Measurements from ENCODE around the gene PLPPR3.

Gene PLPPR3

DNA sequence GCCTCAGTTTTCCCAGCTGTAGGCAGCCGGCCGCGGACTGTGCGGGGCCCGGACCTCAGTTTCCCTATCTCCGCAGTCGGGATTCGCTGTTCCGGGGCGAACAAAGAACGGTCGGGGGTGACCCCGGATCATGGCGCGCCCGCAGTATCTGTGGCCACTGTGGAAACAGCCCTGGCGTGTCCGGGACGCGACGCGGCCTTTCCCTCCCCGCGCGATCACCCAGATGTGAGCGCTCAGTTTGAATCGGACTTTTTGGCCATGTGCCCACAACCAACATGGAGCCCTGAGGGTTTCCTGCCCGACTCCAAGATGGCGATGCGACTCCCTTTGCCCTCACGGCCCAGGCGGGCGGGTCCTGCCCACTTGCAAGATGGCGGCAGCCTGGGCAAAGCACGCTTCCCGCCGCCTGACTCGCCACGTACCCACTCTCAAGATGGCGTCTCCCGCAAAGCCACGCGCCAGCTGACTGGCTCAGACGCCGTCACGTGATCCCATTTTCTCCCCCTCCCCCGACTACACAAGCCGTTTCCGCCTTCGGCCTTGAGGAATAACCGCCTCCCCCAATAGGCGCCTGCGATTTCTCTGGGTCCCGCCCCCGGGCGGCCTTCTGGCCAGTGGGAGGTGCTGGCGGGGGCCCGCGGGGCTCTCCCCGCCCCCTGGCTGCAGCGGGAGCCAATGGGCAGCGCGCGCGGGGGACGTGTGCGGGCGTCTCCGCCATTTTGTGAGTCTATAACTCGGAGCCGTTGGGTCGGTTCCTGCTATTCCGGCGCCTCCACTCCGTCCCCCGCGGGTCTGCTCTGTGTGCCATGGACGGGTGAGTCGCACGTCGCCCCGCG is 24.8 kb downstream of the PLPPR3 start, which contains the start of gene PTBP1:
TSS of gene PTBP1 (plus strand) at position 761 of the 836 bp plus-strand sequence. CDS start at position 807, 46 bp downstream.
- DNase-seq (ENCODE audit: low read depth) = peak; percentile 100

DNA sequence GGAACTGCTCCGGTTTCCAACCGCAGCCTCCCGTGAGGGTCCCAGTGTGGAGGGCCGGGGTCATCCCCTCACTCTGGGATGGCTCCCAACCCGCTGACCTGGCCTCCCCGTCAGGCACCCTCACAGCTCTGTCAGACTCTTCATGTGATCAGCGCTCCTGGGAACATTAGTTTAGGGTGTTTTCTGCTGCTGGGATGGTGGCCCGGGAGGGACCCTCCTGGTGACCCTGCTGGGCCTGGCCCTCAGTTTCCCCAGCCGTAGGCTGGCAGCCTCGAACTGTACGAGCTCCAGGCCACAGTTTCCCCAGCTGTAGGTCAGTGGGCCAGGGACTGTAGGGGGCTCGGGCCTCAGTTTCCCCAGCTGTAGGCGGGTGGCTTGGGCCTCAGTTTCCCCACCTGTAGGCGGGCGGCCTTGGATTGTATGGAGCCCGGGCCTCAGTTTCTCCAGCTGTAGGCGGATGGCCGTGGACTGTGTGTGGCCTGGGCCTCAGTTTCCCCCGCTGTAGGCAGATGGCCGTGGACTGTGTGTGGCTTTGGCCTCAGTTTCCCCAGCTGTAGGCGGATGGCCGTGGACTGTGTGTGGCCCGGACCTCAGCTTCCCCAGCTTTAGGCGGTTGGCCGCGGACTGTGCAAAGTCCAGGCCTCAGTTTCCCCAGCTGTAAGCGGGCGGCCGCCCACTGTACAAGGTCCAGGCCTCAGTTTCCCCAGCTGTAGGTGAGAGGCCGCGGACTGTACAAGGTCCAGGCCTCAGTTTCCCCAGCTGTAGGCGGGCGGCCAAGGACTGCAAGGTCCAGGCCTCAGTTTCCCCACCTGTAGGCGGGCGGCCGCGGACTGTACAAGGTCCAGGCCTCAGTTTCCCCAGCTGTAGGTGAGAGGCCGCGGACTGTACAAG is 25.8 kb downstream of the PLPPR3 start:
- DNase-seq (ENCODE audit: low read depth) = no peak

DNA sequence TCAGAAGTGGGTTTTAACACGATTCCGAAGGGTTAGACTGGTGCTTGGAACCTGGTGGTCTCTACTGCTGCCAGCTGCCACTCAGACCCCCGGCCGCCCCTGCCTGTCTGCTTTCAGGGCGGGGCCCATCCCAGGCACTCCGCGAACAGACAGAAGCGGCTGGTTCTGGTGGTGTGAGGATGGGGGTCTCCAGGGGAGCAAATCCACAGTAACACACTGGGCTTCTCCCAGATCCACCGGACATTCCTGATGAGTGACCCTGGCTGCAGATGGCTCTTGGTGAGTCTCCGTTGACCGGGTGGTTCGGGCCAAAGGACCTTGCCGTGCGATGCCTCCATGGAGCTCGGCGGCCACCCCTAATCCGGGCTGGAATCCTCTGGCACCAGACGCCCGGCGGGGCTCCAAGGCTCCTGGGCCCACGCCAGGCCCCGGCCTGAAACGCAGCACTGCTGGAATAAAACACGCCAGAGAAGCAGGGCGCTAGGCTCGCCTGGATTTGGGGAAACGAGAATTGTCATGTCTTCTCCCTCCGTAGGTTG is 26.6 kb downstream of the PLPPR3 start:
- no peak for DNase-seq (ENCODE audit: low read depth)

DNA sequence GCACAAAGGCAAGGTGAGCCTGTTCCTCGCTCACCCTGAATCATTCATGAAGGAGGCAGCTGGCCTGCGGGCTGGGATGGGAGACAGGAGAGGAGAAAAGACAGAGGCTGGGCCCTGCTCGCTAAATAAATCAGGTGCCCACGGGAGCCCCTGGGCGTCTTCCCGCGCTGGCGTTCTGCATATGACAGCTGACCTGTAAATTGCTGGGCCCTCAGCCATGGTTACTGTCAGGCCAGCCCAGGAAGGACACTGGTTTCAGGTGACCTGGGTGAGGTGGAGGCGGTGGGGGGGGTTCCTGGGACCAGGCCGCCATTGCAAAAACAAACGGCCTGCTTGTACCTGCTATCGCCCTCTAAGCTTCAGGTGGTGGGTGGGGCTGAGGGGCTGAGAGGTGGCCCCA is 27.9 kb downstream of the PLPPR3 start:
- DNase-seq (ENCODE audit: low read depth) = no peak

DNA sequence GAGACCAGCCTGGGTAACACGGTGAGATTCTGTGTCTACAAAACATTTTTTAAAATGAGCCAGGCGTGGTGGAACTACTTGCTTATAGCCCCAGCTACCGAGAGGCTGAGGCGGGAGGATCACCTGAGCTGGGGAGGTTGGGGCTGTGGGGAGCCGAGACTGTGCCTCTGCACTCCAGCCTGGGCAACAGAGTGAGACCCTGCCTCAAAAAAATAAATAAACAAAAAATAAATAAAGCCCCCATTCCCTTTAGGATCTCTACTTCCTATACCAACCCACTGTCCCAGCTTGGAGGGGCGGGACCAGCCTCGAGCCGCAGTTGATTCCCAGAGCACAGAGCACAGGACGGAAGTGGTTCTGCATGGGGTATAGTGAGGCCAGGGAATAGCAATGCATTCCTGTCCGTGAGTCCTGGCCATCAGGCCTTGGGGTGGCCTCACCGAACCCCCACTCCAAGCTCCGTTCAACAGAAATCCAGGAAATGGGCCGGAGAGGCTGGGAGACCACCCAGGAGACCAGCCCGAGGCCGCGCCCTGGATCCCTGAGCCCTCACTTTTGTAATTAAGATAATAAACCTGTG is 29.4 kb downstream of the PLPPR3 start:
- no peak for DNase-seq (ENCODE audit: low read depth)

DNA sequence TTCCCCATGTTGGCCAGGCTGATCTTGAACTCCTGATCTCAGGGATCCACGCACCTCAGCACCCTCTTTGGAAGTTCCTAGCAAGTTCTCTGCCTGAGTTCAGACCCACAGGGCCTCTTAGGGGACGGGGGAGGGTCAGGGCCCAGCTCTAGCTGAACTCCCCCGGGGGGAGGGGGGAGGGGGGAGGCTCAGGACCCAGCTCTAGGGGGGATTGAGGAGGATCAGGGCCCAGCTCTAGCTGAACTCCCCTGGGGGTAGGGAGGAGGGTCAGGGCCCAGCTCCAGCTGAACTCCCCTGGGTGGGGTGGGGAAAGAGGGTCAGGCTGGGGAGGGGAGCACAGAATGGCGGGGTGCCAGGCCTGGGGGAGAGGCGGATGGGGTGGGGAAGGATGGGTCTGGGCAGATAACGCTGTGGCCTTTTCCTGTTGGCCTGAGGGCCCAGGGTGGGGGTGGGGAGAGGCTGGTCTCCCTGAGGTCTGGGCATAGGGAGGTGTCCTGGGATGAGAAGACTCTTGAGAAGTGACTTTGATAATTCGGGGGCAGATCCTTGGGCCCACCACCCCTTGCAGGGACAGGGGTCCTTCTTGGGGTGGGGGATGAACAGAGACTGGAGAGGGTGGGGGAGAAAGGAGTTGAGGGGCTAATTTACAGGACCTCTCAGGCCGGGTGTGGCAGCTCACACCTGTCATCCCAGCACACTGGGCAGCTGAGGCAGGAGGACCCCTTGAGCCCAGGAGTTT is 30.0 kb downstream of the PLPPR3 start:
- DNase-seq (ENCODE audit: low read depth) = no peak

DNA sequence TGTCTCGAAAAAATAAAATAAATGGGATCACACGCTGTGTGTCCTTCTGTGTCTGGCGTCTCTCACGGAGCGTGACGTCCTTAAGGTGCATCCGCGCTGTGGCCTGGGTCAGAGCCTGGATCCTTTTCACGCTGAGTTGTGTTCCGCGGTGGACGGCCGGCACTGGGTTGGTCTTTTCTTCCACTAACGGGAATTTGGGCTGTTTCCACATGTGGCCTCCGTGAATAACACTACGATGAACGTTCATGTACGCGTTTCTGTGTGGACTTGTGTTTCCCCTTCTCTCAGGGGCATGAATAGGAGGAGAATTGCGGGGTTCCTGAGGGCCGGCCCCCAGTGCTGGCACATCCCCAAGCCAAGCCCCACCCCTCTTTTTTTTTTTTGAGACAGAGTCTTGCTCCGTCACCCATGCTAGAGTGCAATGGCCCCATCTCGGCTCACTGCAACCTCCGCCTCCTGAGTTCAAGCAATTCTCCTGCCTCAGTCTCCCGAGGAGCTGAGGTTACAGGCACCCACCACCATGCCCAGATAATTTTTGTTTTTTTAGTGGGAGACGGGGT is 30.7 kb downstream of the PLPPR3 start:
- no peak for DNase-seq (ENCODE audit: low read depth)

DNA sequence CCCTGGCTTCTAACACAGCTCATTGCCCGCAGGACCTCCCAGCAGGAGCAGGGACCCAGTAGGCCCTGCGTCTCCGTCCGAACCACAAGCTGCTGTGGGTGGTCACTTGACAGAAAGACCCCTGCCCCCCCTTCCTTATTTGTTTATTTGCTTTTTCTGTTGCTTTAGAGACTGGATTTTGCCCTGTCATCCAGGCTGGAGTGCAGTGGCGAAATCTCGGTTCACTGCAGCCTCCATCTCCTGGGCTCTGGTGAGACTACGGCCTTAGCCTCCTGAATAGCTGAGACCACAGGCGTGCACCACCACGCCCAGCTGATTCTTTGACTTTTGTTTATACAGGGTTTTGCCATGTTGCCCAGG is 32.1 kb downstream of the PLPPR3 start:
- DNase-seq (ENCODE audit: low read depth) = no peak

DNA sequence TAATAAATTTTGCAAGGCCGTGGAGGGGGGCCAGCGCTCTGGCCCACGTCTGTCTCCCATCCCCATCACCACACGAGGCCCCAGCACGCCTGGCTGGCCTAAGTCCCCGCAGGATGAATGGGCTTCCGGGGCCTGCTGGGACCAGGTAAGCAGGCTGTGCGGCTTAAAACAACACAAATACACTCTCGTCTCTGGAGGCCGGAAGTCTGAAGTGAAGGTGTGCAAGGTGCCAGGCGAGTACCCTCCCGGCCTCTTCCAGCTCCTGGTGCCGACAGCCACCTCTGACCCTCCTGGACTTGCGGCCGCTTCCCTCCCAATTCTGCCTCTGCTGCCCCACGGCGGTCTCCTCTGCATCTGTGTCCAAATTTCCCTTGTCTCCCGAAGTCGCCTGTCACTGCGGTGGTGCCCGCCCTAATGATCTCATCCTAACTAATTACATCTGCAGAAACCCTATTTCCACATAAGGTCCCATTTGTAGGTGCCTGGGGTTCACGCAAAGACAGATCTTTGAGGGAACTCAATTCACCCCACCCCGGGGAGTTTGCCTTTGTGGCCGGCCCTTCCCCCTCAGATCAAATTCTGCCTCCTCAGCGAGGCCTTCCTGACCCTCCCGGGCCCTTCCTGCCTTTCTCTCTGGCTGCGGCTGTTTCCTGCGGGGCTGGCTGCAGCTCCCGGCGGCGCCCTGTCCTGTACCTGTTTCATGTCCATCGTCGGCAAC is 32.6 kb downstream of the PLPPR3 start:
- no peak for DNase-seq (ENCODE audit: low read depth)

DNA sequence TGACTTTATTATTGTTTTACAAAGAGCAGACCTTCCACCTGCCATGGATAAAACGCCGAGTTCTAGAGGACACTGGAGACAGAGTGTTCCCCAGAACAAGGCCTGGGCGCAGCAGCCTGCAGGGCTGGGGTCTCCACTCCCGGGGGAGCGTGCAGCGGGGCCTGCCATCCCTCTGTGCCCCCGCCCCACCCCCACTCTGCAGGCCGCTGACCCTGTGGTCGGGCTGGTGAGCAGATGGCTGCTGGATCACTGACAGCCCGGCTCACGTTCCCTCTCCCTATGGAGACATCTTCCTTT is 33.1 kb downstream of the PLPPR3 start:
- DNase-seq (ENCODE audit: low read depth) = no peak

DNA sequence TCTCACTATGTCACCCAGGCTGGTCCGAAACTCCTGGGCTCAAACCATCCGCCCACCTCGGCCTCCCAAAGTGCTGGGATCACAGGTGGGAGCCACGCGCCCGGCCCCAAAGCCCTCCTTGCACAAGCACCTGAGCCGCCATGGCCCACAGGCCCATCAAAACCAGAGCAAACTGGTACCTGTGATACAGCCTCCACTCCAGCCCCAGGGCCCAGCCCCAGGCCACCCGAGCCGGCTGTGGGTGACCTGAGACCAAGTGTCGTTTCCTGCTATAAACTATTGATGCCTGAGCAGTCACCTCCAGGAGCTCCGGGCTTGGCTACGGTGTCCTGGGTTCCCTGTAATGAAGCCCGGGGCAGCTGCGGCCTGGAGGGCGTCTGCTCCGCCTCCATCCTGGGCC is 34.2 kb downstream of the PLPPR3 start:
- DNase-seq (ENCODE audit: low read depth) = no peak

DNA sequence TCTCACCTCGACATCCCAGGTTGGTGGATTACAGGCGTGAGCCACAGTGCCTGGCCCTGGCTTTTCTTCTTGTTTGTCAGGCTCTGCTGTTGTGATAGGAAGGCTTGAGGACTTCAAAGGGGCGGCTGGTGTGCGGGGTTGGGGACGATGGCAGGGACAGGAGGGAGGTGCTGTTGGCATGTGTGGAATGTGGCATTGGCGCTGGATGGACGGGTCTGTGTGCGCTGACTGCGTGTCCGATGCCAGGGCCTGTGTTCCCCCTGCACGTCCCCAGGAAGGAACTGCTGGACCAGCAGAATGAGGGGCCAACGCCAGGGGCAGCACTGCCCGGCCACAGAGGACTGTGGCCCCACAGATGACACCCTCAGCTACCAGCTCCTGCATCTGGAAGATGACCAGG is 37.2 kb downstream of the PLPPR3 start:
- no peak for DNase-seq (ENCODE audit: low read depth)

DNA sequence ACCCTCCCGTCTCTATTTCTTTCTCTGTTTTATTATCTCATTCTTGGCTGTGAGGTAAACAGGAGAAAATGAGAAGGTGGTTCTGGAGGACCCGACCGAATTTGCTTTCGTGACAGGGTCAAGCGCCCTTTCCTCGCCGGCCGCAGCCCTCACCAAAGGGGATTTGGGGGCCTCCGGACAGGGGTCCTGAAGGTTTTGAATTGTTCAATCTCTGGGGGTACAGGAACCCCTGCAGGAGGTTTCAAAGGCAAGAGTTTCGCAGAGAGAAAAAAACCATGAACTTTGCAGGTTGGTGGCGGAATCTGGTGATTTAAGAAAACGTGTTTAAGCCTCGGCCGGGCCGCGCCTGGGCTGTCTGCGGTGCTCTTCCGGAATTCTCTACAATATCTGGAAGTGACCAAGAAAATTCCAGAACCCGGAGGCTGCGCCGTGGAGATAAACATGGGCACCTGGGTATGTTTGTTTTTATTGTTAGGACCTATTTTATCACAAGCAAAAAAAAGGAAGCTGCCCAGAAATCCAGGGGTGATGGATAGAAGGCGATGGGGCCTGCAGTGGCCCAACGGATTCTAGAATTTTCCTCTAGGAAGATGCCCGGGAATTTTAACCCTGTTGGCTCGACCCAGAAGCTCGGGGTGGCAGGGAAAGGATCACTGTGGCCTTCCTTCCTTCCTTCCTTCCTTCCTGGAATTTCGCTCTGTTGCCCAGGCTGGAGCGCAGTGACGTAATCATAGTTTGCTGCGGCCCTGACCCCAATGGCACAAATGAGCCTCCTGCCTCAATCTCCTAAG is 38.7 kb downstream of the PLPPR3 start:
- DNase-seq (ENCODE audit: low read depth) = no peak

DNA sequence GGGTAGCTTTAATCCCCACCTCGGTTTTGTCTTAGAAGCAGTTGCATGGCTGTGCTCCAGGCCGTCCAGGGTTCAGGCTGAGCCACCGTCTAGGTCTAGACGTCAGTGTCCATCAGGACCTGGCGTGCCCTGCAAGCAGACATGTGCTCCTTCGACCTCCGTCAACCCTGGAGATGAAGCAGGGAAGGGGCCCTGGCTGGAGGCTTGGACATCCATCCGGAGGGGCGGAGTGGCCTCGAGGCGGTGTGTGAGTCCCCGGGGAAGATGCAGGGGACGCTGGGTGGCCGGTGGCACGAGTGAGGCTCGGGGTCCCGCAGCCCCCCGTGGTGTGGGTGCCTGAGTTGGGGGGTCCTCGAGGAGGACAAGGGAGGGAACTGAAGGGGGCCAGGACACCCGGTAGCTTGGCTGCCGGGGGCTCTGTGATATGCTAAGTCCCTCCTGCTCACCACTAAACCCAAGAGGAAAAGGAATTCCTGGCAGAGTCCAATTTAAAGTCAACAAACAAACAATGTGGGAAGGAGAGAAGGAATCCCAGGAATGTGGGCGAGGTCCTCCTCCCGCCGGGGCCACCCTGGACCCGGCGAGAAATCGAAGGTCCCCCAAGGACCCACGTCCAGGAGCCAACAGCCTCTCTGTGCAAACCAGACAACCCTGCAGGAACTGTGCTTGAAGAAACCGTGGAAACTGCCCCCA is 39.4 kb downstream of the PLPPR3 start:
- DNase-seq (ENCODE audit: low read depth) = no peak

DNA sequence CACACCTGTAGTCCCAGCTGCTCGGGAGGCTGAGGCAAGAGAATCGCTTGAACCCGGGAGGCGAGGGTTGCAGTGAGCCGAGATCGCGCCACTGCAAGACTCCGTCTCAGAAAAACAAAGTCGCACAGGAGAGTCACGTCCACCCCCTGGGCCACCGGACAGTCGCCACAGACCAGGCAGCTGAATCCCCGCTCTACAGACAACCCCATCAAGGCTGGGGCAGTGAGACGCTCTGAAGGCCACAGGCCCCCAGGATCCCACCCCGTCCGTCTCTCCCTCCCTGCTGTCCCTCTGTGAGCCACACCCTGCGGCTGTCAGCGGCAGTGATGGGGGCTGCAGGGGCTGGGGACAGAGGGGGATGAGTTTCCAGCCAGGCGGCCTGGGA is 40.0 kb downstream of the PLPPR3 start:
- DNase-seq (ENCODE audit: low read depth) = no peak

DNA sequence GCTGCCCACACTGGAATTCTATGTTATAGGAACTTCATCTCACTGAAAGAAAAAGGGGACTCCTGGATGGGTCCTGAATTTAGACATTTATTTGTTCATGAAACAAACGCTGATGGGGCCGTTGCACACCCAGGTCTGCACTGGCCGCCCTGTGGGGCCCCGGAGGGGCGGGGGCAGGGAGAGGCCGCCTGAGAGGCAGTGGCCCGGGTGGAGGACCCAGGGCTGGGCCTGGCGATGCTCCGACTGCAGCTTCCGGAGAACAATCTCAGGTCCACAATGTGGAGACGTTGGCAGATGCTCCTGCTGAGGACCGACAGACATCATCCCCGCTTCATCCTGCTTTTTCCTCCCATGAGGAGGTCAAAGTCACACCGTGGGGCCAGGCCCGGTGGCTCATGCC is 40.8 kb downstream of the PLPPR3 start:
- DNase-seq (ENCODE audit: low read depth) = no peak

DNA sequence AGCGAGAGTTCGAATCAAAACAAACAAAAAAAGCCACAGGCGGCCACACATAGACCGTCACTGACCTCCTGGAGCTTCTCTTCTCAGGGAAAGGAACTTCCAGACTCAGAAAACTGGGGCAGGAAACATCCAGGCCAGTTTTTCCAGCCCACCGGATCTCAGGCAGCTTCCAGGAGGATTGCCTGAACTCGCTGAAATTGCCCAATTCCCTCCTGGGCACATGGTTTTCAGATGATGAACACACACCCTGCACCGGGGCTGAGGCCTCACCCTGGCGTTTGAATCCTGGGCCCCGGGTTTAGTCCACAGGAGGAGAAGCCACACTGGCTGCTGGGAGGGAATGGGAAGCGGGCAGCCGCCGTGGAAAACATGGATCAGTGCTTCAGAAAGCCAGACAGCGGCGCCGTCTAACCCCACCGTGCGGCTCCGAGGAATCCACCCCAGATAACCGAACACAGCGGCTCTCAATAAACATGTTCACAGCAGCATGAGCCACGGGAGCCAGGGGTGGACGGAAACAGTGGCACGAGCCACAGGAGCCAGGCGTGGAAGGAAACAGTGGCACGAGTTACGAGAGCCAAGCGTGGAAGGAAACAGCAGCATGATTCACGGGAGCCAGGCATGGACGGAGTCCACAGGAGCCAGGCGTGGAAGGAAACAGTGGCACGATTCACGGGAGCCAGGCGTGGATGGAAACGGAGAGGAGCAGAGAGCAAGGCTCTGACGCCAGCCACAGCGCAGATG is 42.7 kb downstream of the PLPPR3 start:
- DNase-seq (ENCODE audit: low read depth) = peak; percentile 96

DNA sequence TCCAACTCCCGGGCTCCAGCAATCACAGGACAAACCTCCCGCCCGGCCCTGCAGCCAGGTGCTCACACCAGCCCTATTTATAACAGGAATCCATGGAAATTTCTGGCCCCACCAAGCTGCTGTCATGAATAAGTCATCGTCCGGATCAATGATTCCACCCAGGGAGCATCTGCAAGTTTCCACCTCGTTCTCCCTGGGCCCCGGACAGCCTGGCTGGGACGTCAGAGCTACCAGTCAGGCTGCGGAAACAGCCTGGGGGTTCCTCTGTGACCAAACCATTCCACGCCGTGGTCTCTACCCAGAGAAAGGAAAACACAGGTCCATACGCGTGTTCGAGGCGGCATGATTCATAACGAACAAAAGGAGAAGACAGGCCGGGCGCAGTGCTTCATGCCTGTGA is 45.2 kb downstream of the PLPPR3 start:
- DNase-seq (ENCODE audit: low read depth) = no peak

Data from stromal cell of bone marrow (primary cell).